ENCODE data around the gene WWOX. TPM values are rescaled to one million over a fixed set of nuclear protein-coding genes. Genes with fewer than 3 reads are reported as not detected.

Gene WWOX
- total and polyA plus RNA-seq, 2 donors (not counting 1 experiment from before 2014, with no cell fraction given), result 10.5 to 42.3 TPM

- TF ChIP-seq CTCF (IDR thresholded peaks at IDR 0.05), result no peak
- no peak for TF ChIP-seq EZH2 (IDR thresholded peaks at IDR 0.05; ENCODE audit: borderline replicate concordance, insufficient read depth, low read depth, low read length, poor library complexity, severe bottlenecking)
- Mint-ChIP-seq H3K27me3 (no peaks in the 10 kb centered on the region), H3K9me3 (ENCODE audit: insufficient read depth) (no peaks in the 10 kb centered on the region), H3K27ac (no peak overlapping the region), H3K4me3 (no peak overlapping the region), H3K4me1 (peaks cover 2% of the 10 kb centered on the region)
- intact Hi-C loops (cut with micrococcal nuclease), result no loop called here
- Histone ChIP-seq H3K4me3 (ENCODE audit: control extremely low read depth in 1 of 5, extremely low read depth in 1 of 5, insufficient read depth in 1 of 5, low read depth in 2 of 5, low read length in 4 of 5) (no peak overlapping the region), H3K27me3 (replicated peaks in 1 of 4; ENCODE audit: control extremely low read depth in 1 of 4, control insufficient read depth in 3 of 4, insufficient read depth in 4 of 4, low read length in 3 of 4) (no peaks in the 10 kb centered on the region), H3K9me3 (ENCODE audit: control extremely low read depth in 1 of 3, control insufficient read depth in 2 of 3, insufficient read depth in 1 of 3, low read length in 2 of 3) (no peaks in the 10 kb centered on the region), H3K9ac (ENCODE audit: low read length) (no peak overlapping the region), H4K20me1 (ENCODE audit: control insufficient read depth, insufficient read depth, low read length, poor library complexity, severe bottlenecking) (no peaks in the 10 kb centered on the region), H3K4me2 (replicated peaks; ENCODE audit: low read depth, low read length, poor library complexity, severe bottlenecking) (no peak overlapping the region), H2AFZ (ENCODE audit: insufficient read depth, low read depth, low read length, poor library complexity, severe bottlenecking) (no peak overlapping the region), H3K4me1 (ENCODE audit: control insufficient read depth in 2 of 2, insufficient read depth in 2 of 2, low read length in 2 of 2) (no peaks in the 10 kb centered on the region), H3K36me3 (replicated peaks in 1 of 2; ENCODE audit: control extremely low read depth in 1 of 2, control insufficient read depth in 1 of 2, extremely low read depth in 1 of 2, insufficient read depth in 2 of 2, low read length in 1 of 2) (no peaks in the 10 kb centered on the region), H3K27ac (ENCODE audit: low read length in 2 of 2) (no peak overlapping the region), H3K79me2 (ENCODE audit: control insufficient read depth, insufficient read depth, low read length) (no peaks in the 10 kb centered on the region)
- CTCF ChIA-PET, result no interaction called here
- ATAC-seq (ENCODE audit: low read depth) (no peak), DNase-seq (no peak)
- POLR2A ChIA-PET, result no interaction called here
- no CpG with 5 or more reads among the region's 2 CpGs for WGBS (ENCODE audit: insufficient coverage)
Observed at GRCh38 chr16:78611318-78611717, 511.9 kb downstream of the WWOX start.

- no peak for DNase-seq
- Histone ChIP-seq H3K9ac (ENCODE audit: low read length) (no peak overlapping the region), H3K4me2 (replicated peaks; ENCODE audit: low read depth, low read length, poor library complexity, severe bottlenecking) (no peak overlapping the region), H3K27ac (ENCODE audit: low read length in 2 of 2) (no peak overlapping the region), H3K79me2 (ENCODE audit: control insufficient read depth, insufficient read depth, low read length) (no peaks in the 10 kb centered on the region), H3K36me3 (replicated peaks in 1 of 2; ENCODE audit: control extremely low read depth in 1 of 2, control insufficient read depth in 1 of 2, extremely low read depth in 1 of 2, insufficient read depth in 2 of 2, low read length in 1 of 2) (no peaks in the 10 kb centered on the region), H3K9me3 (ENCODE audit: control extremely low read depth in 1 of 3, control insufficient read depth in 2 of 3, insufficient read depth in 1 of 3, low read length in 2 of 3) (peaks cover 0 to 26% (median 15%) of the 10 kb centered on the region in 3 donors), H2AFZ (ENCODE audit: insufficient read depth, low read depth, low read length, poor library complexity, severe bottlenecking) (no peak overlapping the region), H3K4me1 (ENCODE audit: control insufficient read depth in 2 of 2, insufficient read depth in 2 of 2, low read length in 2 of 2) (no peaks in the 10 kb centered on the region), H3K27me3 (replicated peaks in 1 of 4; ENCODE audit: control extremely low read depth in 1 of 4, control insufficient read depth in 3 of 4, insufficient read depth in 4 of 4, low read length in 3 of 4) (peaks cover 0 to 3% (median 0%) of the 10 kb centered on the region in 4 experiments), H4K20me1 (ENCODE audit: control insufficient read depth, insufficient read depth, low read length, poor library complexity, severe bottlenecking) (no peaks in the 10 kb centered on the region), H3K4me3 (ENCODE audit: control extremely low read depth in 1 of 5, extremely low read depth in 1 of 5, insufficient read depth in 1 of 5, low read depth in 2 of 5, low read length in 4 of 5) (no peak overlapping the region)
- H3K4me3 Mint-ChIP-seq, result no peak overlapping the region
- no CpG with 5 or more reads among the region's 3 CpGs for WGBS (ENCODE audit: insufficient coverage)
- ChIA-PET POLR2A (no interaction called here), CTCF (no interaction called here)
- intact Hi-C loops (cut with micrococcal nuclease), result no loop called here
- no peak for TF ChIP-seq CTCF (IDR thresholded peaks at IDR 0.05)
- TF ChIP-seq EZH2 (IDR thresholded peaks at IDR 0.05; ENCODE audit: borderline replicate concordance, insufficient read depth, low read depth, low read length, poor library complexity, severe bottlenecking), result no peak
- no peak overlapping the region for H3K27ac Mint-ChIP-seq
- peaks cover 2% of the 10 kb centered on the region for H3K9me3 Mint-ChIP-seq (ENCODE audit: insufficient read depth)
- peaks cover 3% of the 10 kb centered on the region for H3K4me1 Mint-ChIP-seq
- no peak for ATAC-seq (ENCODE audit: low read depth)
- no peaks in the 10 kb centered on the region for H3K27me3 Mint-ChIP-seq
Observed at GRCh38 chr16:78619811-78620210, 520.4 kb downstream of the WWOX start.
